K562 (cell line): Measurements from ENCODE around the gene DDX51. TPM values are rescaled to one million over a fixed set of nuclear protein-coding genes. Genes with fewer than 3 reads are reported as not detected.

Source experiments
- ATAC-seq: fragments of 200-7000 bp; cut with Tn5 transposase; 3 replicates; pipeline ENCODE4 v1.9.1; 2020; ENCODE audit warnings: moderate library complexity
- BruUV-seq: library from RNA; stranded (reverse); fragments of 400-500 nt; replicated peaks from 2 replicates; lab custom pipeline; 2021; lab: Mats Ljungman, UMichigan
- CTCF ChIA-PET: fragments of 300-600 bp; formaldehyde crosslinking; extraction: SDS; loops from one replicate; lab custom pipeline; 2021; ENCODE audit warnings: low intra/inter-chr PET ratio; lab: Yijun Ruan, JAX
- POLR2A ChIA-PET: fragments of 300-600, 350-650 bp; sonication (Branson Sonifier 250); formaldehyde crosslinking; extraction: SDS; loops from one replicate; lab custom pipeline; 2021; ENCODE audit warnings: antibody characterized with exemption, inconsistent platforms; lab: Yijun Ruan, JAX
- DNase-seq, 4 experiments: peaks; one replicate each; pipeline versions ENCODE4 v3.0.0 to v3.0.0-alpha.2; 2011 to 2018; ENCODE audit warnings: low spot score in 3 of 4, mixed read lengths in 3 of 4; ENCODE audit errors: extremely low read depth in 1 of 4
- FAIRE-seq: peaks from 2 replicates; lab custom pipeline; 2011; peaks lifted over from hg19 to GRCh38; lab: Jason Lieb, UNC
- H2AFZ ChIP-seq: 2 replicates; pipeline ENCODE4 v1.6.0; 2011; ENCODE audit warnings: low read depth, low read length, control low read depth, inconsistent platforms
- H3K27ac ChIP-seq: fragments of 200-600 bp; 3 replicates; pipeline ENCODE4 v1.8.0; 2011; ENCODE audit warnings: low read depth, mild to moderate bottlenecking, control low read depth, inconsistent platforms, low read length, moderate library complexity, mixed read lengths; ENCODE audit errors: extremely low read depth
- H3K27me3 ChIP-seq, 2 experiments: fragments of 300-600 bp in 1 of 2; 2 replicates in 1 of 2; 3 replicates in 1 of 2; pipeline versions ENCODE4 v1.6.0 to v1.8.0; 2011; ENCODE audit warnings: inconsistent platforms in 2 of 2, low read length in 2 of 2, mild to moderate bottlenecking in 1 of 2, mixed read lengths in 1 of 2, moderate library complexity in 1 of 2; ENCODE audit not compliant: control insufficient read depth in 2 of 2, insufficient read depth in 2 of 2
- H3K36me3 ChIP-seq: fragments of 300-600 bp; 3 replicates; pipeline ENCODE4 v1.8.0; 2011; ENCODE audit warnings: mild to moderate bottlenecking, low read length, inconsistent platforms; ENCODE audit not compliant: control insufficient read depth, insufficient read depth
- H3K4me1 ChIP-seq, 2 experiments: fragments of 200-600 bp in 1 of 2; replicated peaks in 1 of 2; 2 replicates in 1 of 2; 3 replicates in 1 of 2; pipeline versions ENCODE4 v1.5.1 to v1.8.0; 2011; ENCODE audit warnings: inconsistent platforms in 2 of 2, low read length in 2 of 2, mild to moderate bottlenecking in 1 of 2, mixed read lengths in 1 of 2, moderate library complexity in 1 of 2; ENCODE audit not compliant: control insufficient read depth in 2 of 2, insufficient read depth in 2 of 2
- H3K4me2 ChIP-seq: 2 replicates; pipeline ENCODE4 v1.6.1; 2011; ENCODE audit warnings: low read length, control low read depth, inconsistent platforms, mixed read lengths; ENCODE audit not compliant: insufficient read depth
- H3K4me3 ChIP-seq: fragments of 200-600 bp; sonication (generic), shearing (Covaris generic); 2 replicates; pipeline ENCODE4 v1.5.1; 2016; ENCODE audit warnings: control low read depth, inconsistent platforms
- H3K79me2 ChIP-seq: fragments of 200-600 bp; 3 replicates; pipeline ENCODE4 v1.8.0; 2011; ENCODE audit warnings: low read length, inconsistent platforms; ENCODE audit not compliant: control insufficient read depth, insufficient read depth
- H3K9ac ChIP-seq, 2 experiments: 2 replicates each; pipeline versions ENCODE4 v1.6.0 to v1.6.1; 2011; ENCODE audit warnings: low read depth in 2 of 2, low read length in 2 of 2, control low read depth in 1 of 2, inconsistent platforms in 1 of 2, mild to moderate bottlenecking in 1 of 2, mixed read lengths in 1 of 2; ENCODE audit not compliant: insufficient read depth in 1 of 2
- H3K9me1 ChIP-seq: one replicate; pipeline ENCODE4 v1.6.0; 2011; ENCODE audit warnings: inconsistent platforms, mild to moderate bottlenecking, low read length, moderate library complexity; ENCODE audit not compliant: control insufficient read depth, insufficient read depth
- H3K9me3 ChIP-seq: replicated peaks from 2 replicates; pipeline ENCODE4 v1.5.1; 2011; ENCODE audit warnings: low read depth, low read length, inconsistent platforms; ENCODE audit not compliant: control insufficient read depth, insufficient read depth
- H4K20me1 ChIP-seq: replicated peaks from 2 replicates; pipeline ENCODE4 v1.6.1; 2011; ENCODE audit warnings: low read length, inconsistent platforms, mixed read lengths; ENCODE audit not compliant: control insufficient read depth, insufficient read depth
- GTF2A2 ChIP-seq: IDR thresholded peaks from 2 replicates; pipeline ENCODE4 v1.6.1; 2016; ENCODE audit warnings: mild to moderate bottlenecking, missing genetic modification characterization, missing compliant biosample characterization
- NRF1 ChIP-seq, 2 experiments: fragments of 450-650 bp; IDR thresholded peaks in 1 of 2; conservative IDR thresholded peaks in 1 of 2; 2 replicates each; pipeline ENCODE4 v1.6.1; 2014; ENCODE audit warnings: mild to moderate bottlenecking in 2 of 2
- SREBF1 ChIP-seq: fragments of 150-350 bp; IDR thresholded peaks from 2 replicates; pipeline ENCODE4 v1.6.1; 2014; ENCODE audit warnings: antibody characterized with exemption, low read depth, low read length, borderline replicate concordance
- SRF ChIP-seq, 2 experiments: fragments of 250-450, 450-650 bp in 1 of 2; sonication (Bioruptor Pico) in 1 of 2; sonication (generic) in 1 of 2; formaldehyde crosslinking; IDR thresholded peaks; 2 replicates each; pipeline versions ENCODE4 v1.5.0 to v1.5.1; 2020 to 2022; ENCODE audit warnings: mild to moderate bottlenecking in 1 of 2, missing genetic modification reagents in 1 of 2
- ZNF239 ChIP-seq: fragments of 250-450 bp; sonication (Bioruptor Pico); IDR thresholded peaks from 2 replicates; pipeline ENCODE4 v1.4.0; 2020; ENCODE audit warnings: mild to moderate bottlenecking
- WGBS: fragments of 100-300 bp; shearing (Covaris generic); methylation state at CpG from one replicate; pipeline ENCODE4 v1.1.6; 2016; ENCODE audit warnings: low coverage, mixed read lengths; ENCODE audit not compliant: insufficient coverage; ENCODE audit errors: missing lambda C conversion rate; 5-methylcytosine and 5-hydroxymethylcytosine counted together
- in situ Hi-C: fragments of 300-500 bp; cut with MboI; formaldehyde crosslinking; loops from 4 replicates; pipeline ENCODE4 v1.15.0; 2018; ENCODE audit warnings: inconsistent platforms, mixed read lengths
- intact Hi-C: fragments of 100-400 bp; cut with micrococcal nuclease; formaldehyde crosslinking; loops from 2 replicates; pipeline ENCODE4 v1.14.2; 2022
- polyA plus RNA-seq, 8 experiments: library from polyadenylated mRNA; depleted of rRNA in 4 of 8; stranded (reverse) in 5 of 8; unstranded in 3 of 8; fragments of >200 nt; fragmentation: Nextera tagmentation in 2 of 8; fragmentation: Illumina TruSeq in 1 of 8; extraction: Ambion mirVana in 2 of 8; extraction: Trizol in 1 of 8; gene quantifications; 2 replicates each; pipeline versions ENCODE4 v1.2.1 to v1.2.3, GENCODE V29; 2011 to 2014; ENCODE audit warnings: inconsistent platforms in 1 of 8, missing spikeins in 1 of 8
- total RNA-seq, 7 experiments: library from RNA; depleted of rRNA in 6 of 7; stranded (reverse); fragments of >200 nt in 6 of 7; fragmentation: Illumina TruSeq in 2 of 7; extraction: Trizol in 2 of 7; gene quantifications; 2 replicates each; pipeline versions ENCODE4 v1.2.1 to v1.2.3, GENCODE V29; 2011 to 2021; ENCODE audit warnings: low replicate concordance in 1 of 7
- TF ChIP-seq, protein P1 (sequence below): sonication (generic); formaldehyde crosslinking; IDR thresholded peaks from 2 replicates; pipeline ENCODE4 v1.8.1; 2023; ENCODE audit warnings: mild to moderate bottlenecking, missing genetic modification reagents
- TF ChIP-seq, protein P2 (sequence below): sonication (generic); formaldehyde crosslinking; IDR thresholded peaks from 2 replicates; pipeline ENCODE4 v1.8.0; 2023; ENCODE audit warnings: mild to moderate bottlenecking, missing genetic modification reagents
- TF ChIP-seq, protein P3 (sequence below), 2 experiments: fragments of 200-800 bp in 1 of 2; sonication (Bioruptor generic) in 1 of 2; sonication (generic) in 1 of 2; formaldehyde crosslinking in 1 of 2; IDR thresholded peaks in 1 of 2; conservative IDR thresholded peaks in 1 of 2; 2 replicates each; pipeline versions ENCODE4 v1.5.0 to v1.6.1; 2016 to 2020; ENCODE audit warnings: missing compliant biosample characterization in 1 of 2, missing genetic modification characterization in 1 of 2, missing genetic modification reagents in 1 of 2
- TF ChIP-seq, protein P4 (sequence below): sonication (generic); formaldehyde crosslinking; IDR thresholded peaks from 2 replicates; pipeline ENCODE4 v1.8.1; 2023; ENCODE audit warnings: mild to moderate bottlenecking, missing genetic modification reagents

Gene DDX51
- total and polyA plus RNA-seq, 9 of the 15 experiments (the other 6 are each of a cell fraction or from before 2014, with no cell fraction given) = 1.1 to 35.9 (median 12.4) TPM

DNA sequence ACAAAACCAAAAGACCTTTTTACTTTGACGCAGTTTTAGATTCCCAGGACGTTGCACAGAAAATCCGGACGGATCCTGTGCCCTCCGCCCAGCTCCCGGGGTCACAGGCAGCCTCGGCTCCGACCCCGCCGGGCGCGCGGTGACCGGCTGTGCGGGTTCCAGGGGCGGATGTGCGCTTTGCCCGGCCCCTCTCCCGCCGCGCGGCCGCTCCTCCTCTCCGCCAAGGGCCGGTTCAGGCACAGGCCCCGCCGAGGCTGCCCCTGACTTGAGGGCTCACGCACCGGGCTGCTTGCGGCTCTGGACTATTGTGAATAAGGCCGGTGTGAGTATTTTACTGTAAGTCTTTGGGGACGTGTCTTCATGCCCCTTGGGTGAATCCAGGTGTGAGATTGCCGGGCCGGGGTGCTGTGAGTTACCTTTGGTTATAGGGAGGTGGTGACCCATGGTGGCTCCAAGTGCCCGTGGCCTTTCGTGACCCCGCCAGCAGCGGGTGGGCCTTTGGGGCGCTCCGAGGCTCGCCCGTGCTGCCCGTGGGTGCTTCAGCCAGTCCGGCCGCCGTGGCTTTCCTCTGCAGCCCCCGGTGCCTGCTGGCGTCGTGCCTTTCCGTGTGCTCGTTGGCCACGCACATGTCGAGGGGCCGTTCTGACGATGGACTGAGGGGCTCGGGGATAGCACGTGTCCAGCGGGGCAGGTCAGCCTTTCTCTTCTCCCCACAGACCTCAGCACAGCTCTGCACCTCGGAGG lies 46.1 kb upstream of the DDX51 start:
- CTCF ChIA-PET = interaction anchor here (0.7 kb wide), 1 partner anchor 15 kb away, joined by 3 read pairs; no protein-coding TSS in a partner anchor
- BruUV-seq = no TSS peak
- H3K9me1 ChIP-seq = no peaks in the 10 kb centered on the region
- POLR2A ChIA-PET = no interaction called here
- H3K9ac ChIP-seq = peak overlapping the region in 1 of 2 experiments; percentile 69; a peak in 2 of 4 replicates
- H3K79me2 ChIP-seq = no peaks in the 10 kb centered on the region
- H3K4me2 ChIP-seq = peak overlapping the region; percentile 71
- WGBS = 65% methylated on average over 33 of the region's 59 CpGs
- no peak for DNase-seq
- H3K36me3 ChIP-seq = no peaks in the 10 kb centered on the region
- H3K27me3 ChIP-seq = peaks cover 28 to 68% of the 10 kb centered on the region in 2 experiments; a peak in 4 of 5 replicates
- TF ChIP-seq, protein P1, sequence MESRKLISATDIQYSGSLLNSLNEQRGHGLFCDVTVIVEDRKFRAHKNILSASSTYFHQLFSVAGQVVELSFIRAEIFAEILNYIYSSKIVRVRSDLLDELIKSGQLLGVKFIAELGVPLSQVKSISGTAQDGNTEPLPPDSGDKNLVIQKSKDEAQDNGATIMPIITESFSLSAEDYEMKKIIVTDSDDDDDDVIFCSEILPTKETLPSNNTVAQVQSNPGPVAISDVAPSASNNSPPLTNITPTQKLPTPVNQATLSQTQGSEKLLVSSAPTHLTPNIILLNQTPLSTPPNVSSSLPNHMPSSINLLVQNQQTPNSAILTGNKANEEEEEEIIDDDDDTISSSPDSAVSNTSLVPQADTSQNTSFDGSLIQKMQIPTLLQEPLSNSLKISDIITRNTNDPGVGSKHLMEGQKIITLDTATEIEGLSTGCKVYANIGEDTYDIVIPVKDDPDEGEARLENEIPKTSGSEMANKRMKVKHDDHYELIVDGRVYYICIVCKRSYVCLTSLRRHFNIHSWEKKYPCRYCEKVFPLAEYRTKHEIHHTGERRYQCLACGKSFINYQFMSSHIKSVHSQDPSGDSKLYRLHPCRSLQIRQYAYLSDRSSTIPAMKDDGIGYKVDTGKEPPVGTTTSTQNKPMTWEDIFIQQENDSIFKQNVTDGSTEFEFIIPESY (CRISPR knock-in tag) = peak; percentile 49
- TF ChIP-seq, protein P2, sequence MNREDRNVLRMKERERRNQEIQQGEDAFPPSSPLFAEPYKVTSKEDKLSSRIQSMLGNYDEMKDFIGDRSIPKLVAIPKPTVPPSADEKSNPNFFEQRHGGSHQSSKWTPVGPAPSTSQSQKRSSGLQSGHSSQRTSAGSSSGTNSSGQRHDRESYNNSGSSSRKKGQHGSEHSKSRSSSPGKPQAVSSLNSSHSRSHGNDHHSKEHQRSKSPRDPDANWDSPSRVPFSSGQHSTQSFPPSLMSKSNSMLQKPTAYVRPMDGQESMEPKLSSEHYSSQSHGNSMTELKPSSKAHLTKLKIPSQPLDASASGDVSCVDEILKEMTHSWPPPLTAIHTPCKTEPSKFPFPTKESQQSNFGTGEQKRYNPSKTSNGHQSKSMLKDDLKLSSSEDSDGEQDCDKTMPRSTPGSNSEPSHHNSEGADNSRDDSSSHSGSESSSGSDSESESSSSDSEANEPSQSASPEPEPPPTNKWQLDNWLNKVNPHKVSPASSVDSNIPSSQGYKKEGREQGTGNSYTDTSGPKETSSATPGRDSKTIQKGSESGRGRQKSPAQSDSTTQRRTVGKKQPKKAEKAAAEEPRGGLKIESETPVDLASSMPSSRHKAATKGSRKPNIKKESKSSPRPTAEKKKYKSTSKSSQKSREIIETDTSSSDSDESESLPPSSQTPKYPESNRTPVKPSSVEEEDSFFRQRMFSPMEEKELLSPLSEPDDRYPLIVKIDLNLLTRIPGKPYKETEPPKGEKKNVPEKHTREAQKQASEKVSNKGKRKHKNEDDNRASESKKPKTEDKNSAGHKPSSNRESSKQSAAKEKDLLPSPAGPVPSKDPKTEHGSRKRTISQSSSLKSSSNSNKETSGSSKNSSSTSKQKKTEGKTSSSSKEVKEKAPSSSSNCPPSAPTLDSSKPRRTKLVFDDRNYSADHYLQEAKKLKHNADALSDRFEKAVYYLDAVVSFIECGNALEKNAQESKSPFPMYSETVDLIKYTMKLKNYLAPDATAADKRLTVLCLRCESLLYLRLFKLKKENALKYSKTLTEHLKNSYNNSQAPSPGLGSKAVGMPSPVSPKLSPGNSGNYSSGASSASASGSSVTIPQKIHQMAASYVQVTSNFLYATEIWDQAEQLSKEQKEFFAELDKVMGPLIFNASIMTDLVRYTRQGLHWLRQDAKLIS (CRISPR knock-in tag) = no peak
- no peak for TF ChIP-seq GTF2A2 (tag)
- no peak for TF ChIP-seq SRF (CRISPR knock-in tag; IDR thresholded peaks at IDR 0.05)
- TF ChIP-seq NRF1 (conservative IDR thresholded peaks at IDR 0.05 in 1 of 2, IDR thresholded peaks at IDR 0.05 in 1 of 2) = peak in 1 of 2 experiments; percentile 5
- TF ChIP-seq, protein P3, sequence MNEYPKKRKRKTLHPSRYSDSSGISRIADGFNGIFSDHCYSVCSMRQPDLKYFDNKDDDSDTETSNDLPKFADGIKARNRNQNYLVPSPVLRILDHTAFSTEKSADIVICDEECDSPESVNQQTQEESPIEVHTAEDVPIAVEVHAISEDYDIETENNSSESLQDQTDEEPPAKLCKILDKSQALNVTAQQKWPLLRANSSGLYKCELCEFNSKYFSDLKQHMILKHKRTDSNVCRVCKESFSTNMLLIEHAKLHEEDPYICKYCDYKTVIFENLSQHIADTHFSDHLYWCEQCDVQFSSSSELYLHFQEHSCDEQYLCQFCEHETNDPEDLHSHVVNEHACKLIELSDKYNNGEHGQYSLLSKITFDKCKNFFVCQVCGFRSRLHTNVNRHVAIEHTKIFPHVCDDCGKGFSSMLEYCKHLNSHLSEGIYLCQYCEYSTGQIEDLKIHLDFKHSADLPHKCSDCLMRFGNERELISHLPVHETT (CRISPR knock-in tag; conservative IDR thresholded peaks at IDR 0.05 in 1 of 2, IDR thresholded peaks at IDR 0.05 in 1 of 2) = no peak
- TF ChIP-seq, protein P4, sequence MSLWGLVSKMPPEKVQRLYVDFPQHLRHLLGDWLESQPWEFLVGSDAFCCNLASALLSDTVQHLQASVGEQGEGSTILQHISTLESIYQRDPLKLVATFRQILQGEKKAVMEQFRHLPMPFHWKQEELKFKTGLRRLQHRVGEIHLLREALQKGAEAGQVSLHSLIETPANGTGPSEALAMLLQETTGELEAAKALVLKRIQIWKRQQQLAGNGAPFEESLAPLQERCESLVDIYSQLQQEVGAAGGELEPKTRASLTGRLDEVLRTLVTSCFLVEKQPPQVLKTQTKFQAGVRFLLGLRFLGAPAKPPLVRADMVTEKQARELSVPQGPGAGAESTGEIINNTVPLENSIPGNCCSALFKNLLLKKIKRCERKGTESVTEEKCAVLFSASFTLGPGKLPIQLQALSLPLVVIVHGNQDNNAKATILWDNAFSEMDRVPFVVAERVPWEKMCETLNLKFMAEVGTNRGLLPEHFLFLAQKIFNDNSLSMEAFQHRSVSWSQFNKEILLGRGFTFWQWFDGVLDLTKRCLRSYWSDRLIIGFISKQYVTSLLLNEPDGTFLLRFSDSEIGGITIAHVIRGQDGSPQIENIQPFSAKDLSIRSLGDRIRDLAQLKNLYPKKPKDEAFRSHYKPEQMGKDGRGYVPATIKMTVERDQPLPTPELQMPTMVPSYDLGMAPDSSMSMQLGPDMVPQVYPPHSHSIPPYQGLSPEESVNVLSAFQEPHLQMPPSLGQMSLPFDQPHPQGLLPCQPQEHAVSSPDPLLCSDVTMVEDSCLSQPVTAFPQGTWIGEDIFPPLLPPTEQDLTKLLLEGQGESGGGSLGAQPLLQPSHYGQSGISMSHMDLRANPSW (CRISPR knock-in tag) = no peak
- TF ChIP-seq SREBF1 = no peak
- TF ChIP-seq ZNF239 = no peak
- H2AFZ ChIP-seq = 0 out of 2 replicates have a peak overlapping the region, but pooled peaks have one; percentile 45
- peaks cover 19% of the 10 kb centered on the region for H3K9me3 ChIP-seq
- FAIRE-seq = no peak
- intact Hi-C loops = no loop called here
- peak overlapping the region; percentile 31 for H3K4me3 ChIP-seq
- no peaks in the 10 kb centered on the region for H4K20me1 ChIP-seq
- H3K27ac ChIP-seq = no peak overlapping the region
- in situ Hi-C loops = no loop called here
- peaks cover 3 to 40% of the 10 kb centered on the region in 2 experiments; a peak in 2 of 5 replicates for H3K4me1 ChIP-seq
- ATAC-seq = no peak
